ENCODE measurements around the gene DCTN5.

DCTN5 gene

DNA sequence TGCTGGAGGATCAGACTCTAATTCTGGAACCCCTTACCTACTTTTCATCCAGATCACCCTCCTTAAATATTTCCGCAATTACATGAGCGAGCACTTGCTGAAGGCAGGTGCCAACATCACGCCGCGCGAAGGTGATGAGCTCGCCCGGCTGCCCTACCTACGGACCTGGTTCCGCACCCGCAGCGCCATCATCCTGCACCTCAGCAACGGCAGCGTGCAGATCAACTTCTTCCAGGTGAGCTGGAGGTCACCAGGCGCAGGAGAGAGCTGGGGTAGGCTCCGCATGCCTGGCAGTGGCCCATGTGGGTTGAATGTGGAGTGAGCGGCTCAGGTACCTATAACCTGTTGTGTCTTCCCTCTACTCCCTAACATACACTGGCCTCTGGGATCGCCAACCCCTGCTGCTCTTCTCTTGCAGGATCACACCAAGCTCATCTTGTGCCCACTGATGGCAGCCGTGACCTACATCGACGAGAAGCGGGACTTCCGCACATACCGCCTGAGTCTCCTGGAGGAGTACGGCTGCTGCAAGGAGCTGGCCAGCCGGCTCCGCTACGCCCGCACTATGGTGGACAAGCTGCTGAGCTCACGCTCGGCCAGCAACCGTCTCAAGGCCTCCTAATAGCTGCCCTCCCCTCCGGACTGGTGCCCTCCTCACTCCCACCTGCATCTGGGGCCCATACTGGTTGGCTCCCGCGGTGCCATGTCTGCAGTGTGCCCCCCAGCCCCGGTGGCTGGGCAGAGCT, 48.3 kb downstream of the DCTN5 start:
- TF ChIP-seq ZFX (IDR thresholded peaks at IDR 0.05), result no peak
- TF ChIP-seq, protein P1, sequence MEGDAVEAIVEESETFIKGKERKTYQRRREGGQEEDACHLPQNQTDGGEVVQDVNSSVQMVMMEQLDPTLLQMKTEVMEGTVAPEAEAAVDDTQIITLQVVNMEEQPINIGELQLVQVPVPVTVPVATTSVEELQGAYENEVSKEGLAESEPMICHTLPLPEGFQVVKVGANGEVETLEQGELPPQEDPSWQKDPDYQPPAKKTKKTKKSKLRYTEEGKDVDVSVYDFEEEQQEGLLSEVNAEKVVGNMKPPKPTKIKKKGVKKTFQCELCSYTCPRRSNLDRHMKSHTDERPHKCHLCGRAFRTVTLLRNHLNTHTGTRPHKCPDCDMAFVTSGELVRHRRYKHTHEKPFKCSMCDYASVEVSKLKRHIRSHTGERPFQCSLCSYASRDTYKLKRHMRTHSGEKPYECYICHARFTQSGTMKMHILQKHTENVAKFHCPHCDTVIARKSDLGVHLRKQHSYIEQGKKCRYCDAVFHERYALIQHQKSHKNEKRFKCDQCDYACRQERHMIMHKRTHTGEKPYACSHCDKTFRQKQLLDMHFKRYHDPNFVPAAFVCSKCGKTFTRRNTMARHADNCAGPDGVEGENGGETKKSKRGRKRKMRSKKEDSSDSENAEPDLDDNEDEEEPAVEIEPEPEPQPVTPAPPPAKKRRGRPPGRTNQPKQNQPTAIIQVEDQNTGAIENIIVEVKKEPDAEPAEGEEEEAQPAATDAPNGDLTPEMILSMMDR (conservative IDR thresholded peaks at IDR 0.05), result no peak
- no peak overlapping the region for H3K27ac ChIP-seq

DNA sequence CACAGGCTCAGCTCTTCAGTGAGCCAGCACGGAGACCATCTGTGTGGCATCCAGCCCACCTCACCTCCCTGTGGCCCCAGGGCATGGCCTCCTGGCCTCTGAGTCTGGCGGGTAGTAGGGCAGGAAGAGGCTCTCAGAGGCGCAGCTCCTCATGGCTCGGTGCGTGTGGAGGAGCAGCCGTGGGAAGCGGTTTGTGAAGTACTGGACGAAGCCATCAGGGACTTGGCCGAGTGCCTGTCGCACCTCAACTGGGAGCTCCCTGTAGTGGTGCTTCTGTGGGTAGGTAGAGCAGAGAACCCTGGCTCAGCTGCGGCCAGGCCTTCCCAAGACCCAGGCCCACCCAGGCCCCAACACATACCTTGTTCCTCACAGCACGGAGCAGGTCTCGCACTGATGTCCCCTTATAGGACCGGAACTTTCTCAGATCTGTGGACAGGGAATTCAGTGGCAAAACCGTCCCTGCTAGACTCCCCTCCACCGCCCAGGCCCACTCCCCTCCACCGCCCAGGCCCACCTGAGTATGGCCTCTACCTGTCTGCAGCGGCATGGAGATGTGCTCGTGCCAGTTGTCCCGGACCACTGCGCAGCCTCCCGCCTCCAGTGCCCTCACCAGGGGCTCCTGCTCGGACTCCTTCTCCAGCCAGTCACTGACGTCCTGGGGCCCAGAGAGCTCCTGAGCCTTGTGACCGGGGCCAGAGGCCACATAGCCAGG, 49.7 kb downstream of the DCTN5 start:
- no peak overlapping the region for H3K27ac ChIP-seq
- no peak for TF ChIP-seq ZFX (IDR thresholded peaks at IDR 0.05)
- TF ChIP-seq, protein P1 (conservative IDR thresholded peaks at IDR 0.05), result no peak

DNA sequence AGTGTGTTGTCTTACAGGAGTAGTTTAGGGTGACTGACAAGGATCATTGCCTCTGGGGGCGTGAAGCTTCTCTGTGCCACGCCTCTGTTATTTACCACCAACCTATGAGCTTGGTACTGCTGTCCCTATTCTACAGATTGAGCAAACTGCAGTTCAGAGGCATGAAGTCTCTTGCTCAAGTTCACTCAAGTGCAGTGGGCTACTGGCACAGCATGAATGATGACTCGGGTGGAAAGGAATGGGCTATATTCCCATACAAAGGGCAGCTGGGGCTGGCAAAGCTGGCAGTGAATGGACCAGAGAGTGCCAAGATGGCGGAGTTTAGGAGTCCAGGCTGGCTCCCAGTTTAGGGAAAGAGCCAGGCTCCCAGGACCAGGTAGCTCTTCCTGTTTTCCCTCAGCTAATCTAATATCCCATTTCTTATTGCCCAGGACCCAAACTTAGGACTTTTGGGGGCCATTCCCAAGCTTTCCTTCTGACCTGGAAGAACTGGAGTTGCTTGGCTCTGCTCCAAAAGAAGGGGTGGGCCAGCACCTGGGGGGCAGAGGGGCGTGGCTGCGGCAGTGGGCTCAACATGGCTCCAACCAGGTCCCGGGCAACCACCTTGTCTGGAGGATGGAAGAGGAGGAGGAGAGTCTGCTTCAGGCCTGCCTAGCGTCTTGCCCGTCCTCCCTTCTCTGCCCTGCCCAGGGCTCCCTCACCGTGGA, 50.4 kb downstream of the DCTN5 start:
- H3K27ac ChIP-seq, result no peak overlapping the region
- no peak for TF ChIP-seq ZFX (IDR thresholded peaks at IDR 0.05)
- TF ChIP-seq, protein P1 (conservative IDR thresholded peaks at IDR 0.05), result no peak

DNA sequence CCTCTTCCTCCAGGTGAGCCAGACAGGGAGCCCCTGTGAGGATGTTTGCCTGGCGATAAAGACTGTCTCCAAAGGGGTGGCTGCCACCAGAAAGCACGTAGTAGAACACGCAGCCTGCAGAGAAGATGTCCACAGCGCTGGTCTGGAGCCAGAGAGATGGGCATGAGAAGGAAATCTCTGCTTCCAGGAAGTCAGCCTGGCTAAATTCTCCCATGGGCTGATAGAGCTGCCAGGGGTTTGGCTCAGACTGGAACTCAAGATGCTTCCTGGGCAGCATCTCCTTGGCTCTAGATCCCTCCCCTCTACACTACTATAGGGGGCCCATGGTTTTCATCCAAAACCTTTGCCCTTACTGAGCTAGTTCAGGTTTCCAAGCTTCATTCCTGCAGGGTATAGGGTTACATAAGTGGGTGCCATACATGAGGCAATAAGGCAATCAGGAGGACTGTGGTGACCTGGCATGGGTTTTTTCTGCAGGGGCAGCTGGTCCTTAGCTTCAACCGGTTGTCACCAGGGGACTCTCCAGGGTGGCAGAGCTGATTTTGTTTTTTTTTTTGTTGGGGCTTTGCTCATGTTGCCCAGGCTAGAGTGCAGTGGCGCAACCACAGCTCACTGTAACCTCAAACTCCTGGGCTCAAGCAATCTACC, 51.0 kb downstream of the DCTN5 start:
- TF ChIP-seq, protein P1 (conservative IDR thresholded peaks at IDR 0.05), result no peak
- TF ChIP-seq ZFX (IDR thresholded peaks at IDR 0.05), result no peak
- H3K27ac ChIP-seq, result no peak overlapping the region

DNA sequence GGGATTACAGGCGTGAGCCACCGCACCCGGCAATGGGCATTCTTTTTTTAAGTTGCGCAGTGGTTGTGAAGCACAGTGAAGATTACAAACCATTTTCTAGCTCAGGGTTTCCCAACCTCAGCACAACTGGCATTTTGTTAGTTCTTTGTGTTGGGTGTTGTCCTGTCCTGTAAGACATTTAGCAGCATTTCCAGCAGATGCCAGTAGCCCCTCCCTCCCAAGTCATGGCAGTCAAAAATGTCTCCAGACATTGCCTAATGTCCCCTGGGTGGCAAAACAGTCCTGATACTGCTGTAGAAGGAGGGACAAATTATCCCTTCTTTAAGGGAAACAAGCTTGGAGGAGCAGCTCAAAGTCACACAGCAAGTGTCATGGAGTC, 53.0 kb downstream of the DCTN5 start:
- H3K27ac ChIP-seq, result no peak overlapping the region

DNA sequence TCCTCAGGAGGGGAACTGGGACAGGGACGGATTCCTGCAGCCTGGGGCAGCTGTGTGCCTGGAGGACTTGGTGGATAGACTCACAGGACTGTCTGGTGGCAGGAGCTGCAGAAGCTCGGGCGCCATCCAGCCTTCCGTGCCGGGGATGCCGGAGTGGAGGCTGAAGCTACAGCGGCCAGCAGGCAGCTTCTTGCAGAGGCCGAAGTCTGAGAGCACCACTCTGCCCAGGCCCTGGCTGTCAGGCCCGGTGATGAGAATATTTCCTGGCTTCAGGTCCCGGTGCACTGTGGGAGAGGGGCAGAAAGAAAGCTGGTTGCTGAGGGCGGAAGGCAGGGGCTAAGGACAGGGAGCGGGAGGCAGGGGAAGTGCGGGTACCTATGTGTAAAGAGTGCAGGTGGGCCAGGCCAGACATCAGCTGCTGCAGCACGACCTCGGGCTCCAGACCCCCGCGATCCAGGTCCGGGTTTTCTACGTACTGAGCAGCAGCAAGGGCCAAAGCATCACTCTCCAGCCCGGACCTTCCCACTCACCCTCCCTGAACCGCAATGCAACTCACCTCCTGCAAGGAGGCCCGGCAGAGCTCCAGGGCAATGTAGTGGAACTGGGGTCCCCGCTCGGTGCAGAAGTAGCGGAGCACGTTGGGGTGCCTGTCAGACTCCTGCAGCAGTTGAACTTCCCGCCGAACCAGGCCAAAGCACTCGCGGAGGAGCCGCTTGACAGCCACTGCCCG, 53.5 kb downstream of the DCTN5 start:
- TF ChIP-seq, protein P1 (conservative IDR thresholded peaks at IDR 0.05), result no peak
- no peak for TF ChIP-seq ZFX (IDR thresholded peaks at IDR 0.05)
- H3K27ac ChIP-seq, result no peak overlapping the region

More for the DNA sequence above, 53.0 kb downstream of the DCTN5 start:
- TF ChIP-seq, protein P1 (conservative IDR thresholded peaks at IDR 0.05), result no peak
- TF ChIP-seq ZFX (IDR thresholded peaks at IDR 0.05), result no peak
